IPS-18c (cell line): Measurements from ENCODE around the gene FAM170A.

Experiments used
- H3K4me3 ChIP-seq: 2 replicates; pipeline ENCODE4 v1.7.0; 2013; ENCODE audit warnings: low read depth, mild to moderate bottlenecking, low read length, moderate library complexity; ENCODE audit not compliant: insufficient read depth
- H3K9me3 ChIP-seq: one replicate; pipeline ENCODE4 v1.6.1; 2013; ENCODE audit warnings: mild to moderate bottlenecking, low read length, moderate library complexity; ENCODE audit not compliant: control insufficient read depth, insufficient read depth

The FAM170A gene, protein sequence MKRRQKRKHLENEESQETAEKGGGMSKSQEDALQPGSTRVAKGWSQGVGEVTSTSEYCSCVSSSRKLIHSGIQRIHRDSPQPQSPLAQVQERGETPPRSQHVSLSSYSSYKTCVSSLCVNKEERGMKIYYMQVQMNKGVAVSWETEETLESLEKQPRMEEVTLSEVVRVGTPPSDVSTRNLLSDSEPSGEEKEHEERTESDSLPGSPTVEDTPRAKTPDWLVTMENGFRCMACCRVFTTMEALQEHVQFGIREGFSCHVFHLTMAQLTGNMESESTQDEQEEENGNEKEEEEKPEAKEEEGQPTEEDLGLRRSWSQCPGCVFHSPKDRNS

DNA sequence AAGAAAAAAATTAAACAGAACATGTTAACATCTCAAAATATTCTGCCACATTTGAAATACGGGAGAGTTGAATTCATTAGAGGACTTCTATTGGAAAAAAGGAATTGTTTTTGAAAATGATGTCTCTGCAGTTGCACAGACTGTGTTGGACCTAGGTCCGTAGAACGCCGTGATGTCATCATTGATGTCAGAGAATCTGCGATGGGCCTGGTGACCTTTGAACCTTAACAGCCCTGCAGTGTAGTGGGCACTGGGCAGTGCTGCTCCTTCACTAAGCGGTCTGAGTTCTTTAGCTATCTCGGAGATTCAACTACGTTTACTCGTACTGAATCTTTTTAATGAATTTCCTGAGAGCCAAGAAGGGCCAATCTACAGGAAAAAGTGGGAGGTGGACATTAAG, at the start of gene FAM170A:
TSS of gene FAM170A (plus strand) at position 220 of the 400 bp plus-strand sequence. CDS start 211 bp downstream, outside the sequence.
- H3K4me3 ChIP-seq: no peak within 1 kb of the TSS

DNA sequence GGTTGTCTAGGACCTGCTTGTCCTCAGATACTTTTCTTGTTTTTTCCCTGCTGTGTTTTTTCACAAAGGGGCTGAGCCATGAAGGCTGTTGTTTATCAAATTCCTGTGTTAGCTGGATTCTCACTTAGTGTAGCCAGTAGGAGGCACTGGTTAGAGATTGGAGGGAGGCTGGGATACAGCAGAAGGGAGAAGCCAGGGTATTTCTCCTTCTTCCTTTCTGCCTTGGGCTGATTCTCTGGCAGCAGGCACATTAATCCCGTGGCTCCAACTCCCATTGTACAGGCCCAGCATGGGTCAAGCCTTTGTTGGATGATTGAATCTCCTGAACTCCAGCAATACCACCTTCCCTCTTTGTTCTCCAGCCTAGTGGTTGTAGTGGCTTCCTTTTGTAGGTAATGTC, 46.4 kb upstream of the FAM170A start:
- H3K4me3 ChIP-seq: no peak overlapping the region
- H3K9me3 ChIP-seq: no peaks in the 10 kb centered on the region

More for the DNA sequence above, at the start of gene FAM170A:
- H3K9me3 ChIP-seq: no peaks in the 10 kb centered on the region

DNA sequence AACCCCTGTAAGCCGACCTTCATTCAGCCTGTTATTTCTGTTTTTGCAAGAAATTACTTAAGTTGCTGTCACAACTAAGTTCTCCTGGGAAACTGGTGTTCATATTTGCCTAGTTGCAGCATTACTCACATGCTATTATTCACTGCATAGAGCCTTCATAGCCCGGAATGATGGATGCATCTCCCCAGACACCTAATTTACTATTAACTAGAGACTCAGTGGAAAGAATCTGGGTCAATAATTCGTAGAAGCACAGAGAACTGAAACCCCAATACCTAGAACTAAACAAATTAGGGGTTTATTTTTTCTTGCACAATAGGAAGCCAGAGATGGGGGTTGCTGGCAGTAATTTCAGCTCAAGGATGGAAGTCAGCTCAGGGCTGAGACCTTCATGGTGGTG, 45.7 kb upstream of the FAM170A start:
- H3K9me3 ChIP-seq: no peaks in the 10 kb centered on the region
- no peak overlapping the region for H3K4me3 ChIP-seq

DNA sequence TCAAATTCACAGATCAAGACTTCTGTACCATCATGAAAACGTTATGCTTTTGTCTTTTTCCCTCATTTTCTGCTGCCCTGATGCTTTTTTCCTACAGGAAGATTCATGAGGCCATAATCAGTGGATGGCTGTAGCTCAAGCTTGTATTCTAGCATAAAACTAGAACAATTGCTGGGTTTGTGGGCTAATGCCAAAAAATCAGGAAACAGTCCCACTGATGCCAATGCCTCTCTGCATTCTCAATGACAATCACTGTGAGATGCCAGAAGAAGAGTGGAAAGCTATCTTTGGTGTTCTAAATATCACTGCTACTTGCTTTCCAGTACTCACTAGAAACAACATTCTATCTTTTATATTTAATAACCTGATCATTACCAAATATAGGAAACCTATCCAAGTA, 33.3 kb upstream of the FAM170A start:
- no peak overlapping the region for H3K4me3 ChIP-seq

DNA sequence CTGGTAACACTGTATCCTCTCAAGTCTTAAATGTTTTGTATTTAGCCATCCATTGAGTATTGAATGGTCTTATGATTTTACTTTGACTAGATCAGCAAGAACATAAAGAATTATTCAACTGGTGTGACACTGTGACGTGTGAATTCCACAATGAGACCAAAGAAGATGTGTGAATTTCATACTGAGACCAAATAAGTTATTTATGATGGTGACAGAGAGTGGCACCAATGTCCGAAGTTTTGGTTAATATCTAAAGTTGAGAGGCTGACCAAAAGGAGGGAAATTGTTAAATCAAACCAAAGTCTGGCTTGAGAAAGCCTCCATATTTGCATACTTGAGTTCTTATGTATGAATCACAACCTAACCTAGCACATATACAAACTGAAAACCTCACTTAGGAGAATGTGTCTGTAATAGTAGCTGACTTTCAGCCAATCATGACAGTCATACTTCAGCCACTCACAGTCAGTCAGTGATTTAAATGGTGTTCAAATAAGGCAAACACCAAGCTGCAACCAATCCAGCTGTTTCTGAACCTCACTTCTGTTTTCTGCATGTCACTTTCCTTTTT, 31.5 kb upstream of the FAM170A start:
- no peak overlapping the region for H3K4me3 ChIP-seq
- H3K9me3 ChIP-seq: peaks cover 2% of the 10 kb centered on the region

More for the DNA sequence above, 33.3 kb upstream of the FAM170A start:
- peaks cover 2% of the 10 kb centered on the region for H3K9me3 ChIP-seq

DNA sequence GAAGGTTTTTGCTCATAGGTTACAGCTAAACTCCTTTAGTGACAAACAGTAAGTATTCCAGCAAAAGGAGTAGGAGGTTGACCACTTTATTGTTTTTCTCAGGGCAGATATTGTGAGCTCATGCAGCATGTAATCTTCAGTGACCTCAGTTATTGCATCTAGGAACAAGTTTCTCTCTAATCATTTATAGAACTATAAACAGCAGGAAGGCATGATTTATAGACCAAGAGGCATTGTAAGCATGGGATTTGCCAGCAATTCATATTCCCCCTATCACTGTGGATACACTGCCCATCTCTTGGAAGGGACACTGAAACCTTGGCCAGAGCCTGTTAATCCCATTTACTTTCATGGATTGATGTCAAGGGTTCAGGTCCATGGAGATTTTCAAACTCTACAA, 15.4 kb upstream of the FAM170A start:
- no peak overlapping the region for H3K4me3 ChIP-seq
- no peaks in the 10 kb centered on the region for H3K9me3 ChIP-seq

DNA sequence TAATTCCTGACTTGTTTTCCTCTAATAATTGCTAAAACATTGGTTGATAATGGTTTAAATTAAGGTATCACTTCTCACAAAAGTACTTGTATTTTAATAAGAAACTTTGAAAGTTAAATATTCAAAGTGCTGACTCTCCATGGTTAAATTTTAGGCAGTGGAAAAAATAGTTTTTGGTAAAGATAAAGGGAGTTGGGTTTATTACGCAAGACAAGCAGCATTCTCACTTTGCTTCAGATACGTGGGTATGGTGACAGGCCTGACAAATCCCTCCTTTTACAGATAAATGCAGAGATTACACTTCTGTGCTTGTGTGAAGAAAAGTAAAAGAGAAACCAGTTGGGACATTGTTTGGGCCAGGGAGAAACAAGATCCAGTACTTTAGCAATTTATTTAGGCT, 14.5 kb upstream of the FAM170A start:
- Histone ChIP-seq H3K9me3 (no peaks in the 10 kb centered on the region), H3K4me3 (no peak overlapping the region)

DNA sequence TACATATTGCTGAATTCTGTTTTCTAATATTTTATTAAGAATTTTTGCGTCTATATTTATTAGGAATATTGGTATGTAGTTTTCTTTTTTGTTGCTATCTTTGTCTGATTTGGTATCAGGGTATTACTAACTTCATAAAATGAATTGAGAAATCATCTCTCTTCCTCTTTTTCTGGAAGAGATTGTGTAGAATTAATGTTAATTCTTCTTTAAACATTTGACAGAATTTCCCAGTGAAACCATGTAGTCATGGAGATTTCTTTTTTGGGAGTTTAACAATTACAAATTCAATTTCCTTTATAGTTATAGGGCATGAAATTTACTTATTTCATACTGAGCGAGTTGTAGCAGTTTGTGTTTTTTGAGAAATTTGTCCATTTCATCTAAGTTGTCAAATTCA, 3.3 kb upstream of the FAM170A start:
- no peak overlapping the region for H3K4me3 ChIP-seq
- H3K9me3 ChIP-seq: no peaks in the 10 kb centered on the region

DNA sequence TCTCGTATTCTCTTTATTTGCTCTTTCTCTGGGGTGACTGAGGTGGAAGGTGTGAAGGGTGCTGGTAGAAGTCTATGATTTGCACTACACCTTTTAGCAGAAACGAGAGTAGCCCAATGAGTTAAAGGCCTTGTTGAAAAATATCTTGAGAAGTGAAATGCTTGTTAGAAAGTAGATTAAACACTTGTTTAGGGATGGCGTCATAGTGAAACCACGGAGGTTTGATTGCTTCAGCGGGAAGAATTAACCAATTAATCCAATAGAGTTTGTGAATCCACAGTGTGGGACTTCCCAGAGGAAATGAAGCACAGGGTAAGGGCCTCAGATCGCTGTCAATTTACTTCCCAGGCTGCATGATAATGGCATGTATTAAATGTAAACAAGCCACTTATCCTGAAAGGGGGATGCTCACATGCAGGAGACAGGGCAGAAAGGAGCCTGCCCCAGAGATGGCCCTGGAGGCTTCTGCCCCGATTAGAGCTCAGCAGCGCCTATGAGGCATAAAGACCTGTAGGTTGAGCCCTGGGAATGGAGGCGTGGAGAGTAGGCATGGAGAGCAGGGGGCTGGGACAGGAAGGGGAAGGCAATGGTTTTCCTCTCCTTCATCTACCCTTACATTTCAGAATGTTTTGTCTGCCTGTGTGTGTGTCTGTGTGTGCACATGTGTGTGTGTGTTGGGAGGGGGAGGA, 1.5 kb downstream of the FAM170A start:
- no peak overlapping the region for H3K4me3 ChIP-seq

DNA sequence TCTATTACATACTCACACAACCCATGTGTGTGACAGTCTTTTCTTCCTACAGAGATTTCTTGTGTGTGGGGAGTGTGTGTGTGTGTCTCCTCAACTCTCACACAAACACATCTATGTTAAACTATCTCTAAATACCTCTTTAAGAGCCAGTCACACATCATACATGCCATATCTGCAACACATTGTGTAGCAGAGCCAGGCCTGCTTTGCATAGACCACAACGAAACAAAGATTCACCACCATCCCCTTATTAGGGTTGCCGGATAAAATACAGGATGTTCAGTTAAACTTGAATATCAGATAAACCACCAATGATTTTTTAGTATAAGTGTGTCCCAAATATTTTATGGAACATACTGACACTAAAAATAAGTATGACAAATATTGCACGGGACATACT, 2.3 kb downstream of the FAM170A start:
- Histone ChIP-seq H3K4me3 (no peak overlapping the region), H3K9me3 (no peaks in the 10 kb centered on the region)

More for the DNA sequence above, 1.5 kb downstream of the FAM170A start:
- H3K9me3 ChIP-seq: no peaks in the 10 kb centered on the region

DNA sequence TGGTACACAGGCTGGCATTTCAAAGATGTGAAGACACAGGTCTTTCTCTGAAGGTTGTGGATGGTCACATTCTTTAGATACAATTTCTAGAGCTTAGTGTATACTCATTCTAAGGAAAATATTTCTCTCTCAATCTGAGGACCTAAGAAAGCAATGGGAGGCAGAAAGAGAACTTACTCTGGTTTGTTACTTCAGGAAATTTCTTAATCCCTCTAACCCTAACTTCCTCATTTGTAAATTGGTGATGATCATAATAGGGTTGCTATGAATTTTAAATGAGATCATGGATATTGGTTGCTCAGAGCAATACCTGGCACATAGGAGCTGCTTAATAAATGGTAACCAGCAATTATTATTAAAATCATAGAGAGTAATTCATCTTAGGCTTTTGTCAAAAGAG, 22.1 kb downstream of the FAM170A start:
- no peak overlapping the region for H3K4me3 ChIP-seq

DNA sequence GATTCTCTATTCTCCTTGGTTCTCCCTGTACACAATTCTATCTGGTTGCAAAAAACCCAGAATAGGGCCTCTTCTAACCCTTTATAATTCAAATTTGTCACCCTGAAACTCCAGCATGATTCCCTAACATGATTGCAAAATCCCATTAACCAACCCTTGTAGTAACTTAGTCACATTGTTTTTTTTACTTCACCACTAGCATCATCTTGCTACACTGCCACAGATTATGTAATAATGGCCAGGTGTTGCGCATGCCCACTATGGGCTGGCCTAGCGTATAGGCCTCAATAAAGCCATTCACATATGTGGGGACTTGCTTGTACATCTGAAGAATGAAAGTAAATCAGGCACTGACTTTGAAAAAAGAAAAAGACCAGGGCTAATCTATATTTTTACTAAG, 25.7 kb downstream of the FAM170A start:
- Histone ChIP-seq H3K4me3 (no peak overlapping the region), H3K9me3 (no peaks in the 10 kb centered on the region)

More for the DNA sequence above, 22.1 kb downstream of the FAM170A start:
- H3K9me3 ChIP-seq: no peaks in the 10 kb centered on the region

DNA sequence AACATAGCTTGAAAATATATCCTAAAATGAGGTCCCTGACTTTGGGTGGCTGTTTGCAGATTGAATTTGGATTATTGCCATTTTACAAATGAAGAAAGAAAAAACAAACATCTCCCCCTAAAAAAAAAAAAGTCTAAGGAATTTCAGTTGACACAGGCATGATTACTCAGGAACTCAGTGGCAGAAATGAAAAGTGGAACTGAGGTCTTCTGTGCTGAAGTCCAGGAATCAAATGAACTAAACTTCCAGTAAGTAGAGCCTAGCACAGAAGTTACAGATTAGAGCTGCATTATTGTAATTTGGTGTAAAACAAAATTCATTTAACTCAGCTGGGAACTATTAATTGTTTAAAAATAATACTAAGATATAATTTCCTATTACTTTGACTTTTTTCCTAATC, 26.7 kb downstream of the FAM170A start:
- Histone ChIP-seq H3K9me3 (no peaks in the 10 kb centered on the region), H3K4me3 (no peak overlapping the region)

DNA sequence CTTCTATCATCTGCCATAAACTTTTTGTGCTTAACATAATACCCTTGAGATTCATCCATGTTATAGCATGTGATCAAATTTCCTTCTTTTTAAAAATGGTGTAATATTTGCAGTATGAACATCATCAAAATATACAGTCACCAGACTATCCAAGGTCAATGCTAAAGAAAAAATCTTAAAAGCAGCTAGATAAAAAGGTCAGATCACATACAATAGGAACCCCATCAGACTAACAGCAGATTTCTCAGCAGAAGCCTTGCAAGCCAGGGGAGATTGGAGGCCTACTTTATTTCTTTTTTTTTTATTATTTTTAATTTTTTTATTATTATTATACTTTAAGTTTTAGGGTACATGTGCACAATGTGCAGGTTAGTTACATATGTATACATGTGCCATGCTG, 37.2 kb downstream of the FAM170A start:
- no peaks in the 10 kb centered on the region for H3K9me3 ChIP-seq
- H3K4me3 ChIP-seq: no peak overlapping the region

DNA sequence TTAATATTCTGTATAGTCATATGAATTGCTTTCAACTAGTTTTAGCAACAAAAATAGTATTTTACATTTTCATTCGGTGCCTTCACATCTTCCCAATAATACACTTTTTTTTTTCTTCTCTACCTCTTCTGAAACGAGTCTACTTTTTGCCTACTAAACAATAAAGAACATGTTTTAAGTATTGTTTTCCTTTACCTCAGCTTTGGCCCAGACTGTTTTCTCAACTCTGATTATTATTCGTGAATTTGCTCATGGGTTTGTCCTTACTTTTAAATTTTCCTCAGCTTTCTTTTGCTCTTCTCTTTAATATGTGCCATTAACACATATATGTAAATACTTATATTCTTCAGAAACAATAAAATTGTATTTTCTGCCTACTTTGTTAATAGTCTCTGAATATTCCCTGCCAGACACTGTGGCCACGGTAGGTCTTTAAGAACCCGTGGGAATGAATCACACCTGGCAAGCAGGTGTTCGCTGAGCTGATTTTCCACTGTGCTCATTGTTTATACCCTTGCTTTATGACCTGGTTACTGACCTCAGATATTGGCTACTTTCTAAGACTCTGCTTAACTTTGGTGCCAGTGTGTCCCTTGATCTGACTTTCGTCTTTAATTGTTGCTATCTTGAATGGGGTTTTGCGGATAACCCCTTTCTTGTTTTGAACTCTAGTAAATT, 49.1 kb downstream of the FAM170A start:
- H3K9me3 ChIP-seq: no peaks in the 10 kb centered on the region
- no peak overlapping the region for H3K4me3 ChIP-seq

DNA sequence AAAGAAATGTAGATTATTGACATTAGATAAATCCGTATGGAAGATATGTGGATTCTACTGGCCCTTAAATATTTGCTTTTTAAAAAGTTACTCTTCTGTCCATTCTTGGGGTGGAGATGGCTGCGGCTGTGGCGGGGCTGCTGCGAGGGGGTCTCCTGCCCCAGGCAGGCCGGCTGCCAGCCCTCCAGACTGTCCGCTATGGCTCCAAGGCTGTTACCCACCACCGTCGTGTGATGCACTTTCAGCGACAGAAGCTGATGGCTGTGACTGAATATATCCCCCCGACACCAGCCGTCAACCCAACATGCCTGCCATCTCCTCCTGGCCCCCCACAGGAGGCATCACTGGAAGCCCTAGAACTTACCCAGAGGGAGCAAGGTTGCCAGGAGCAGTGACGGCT, 50.7 kb downstream of the FAM170A start:
- H3K4me3 ChIP-seq: no peak overlapping the region
- no peaks in the 10 kb centered on the region for H3K9me3 ChIP-seq

DNA sequence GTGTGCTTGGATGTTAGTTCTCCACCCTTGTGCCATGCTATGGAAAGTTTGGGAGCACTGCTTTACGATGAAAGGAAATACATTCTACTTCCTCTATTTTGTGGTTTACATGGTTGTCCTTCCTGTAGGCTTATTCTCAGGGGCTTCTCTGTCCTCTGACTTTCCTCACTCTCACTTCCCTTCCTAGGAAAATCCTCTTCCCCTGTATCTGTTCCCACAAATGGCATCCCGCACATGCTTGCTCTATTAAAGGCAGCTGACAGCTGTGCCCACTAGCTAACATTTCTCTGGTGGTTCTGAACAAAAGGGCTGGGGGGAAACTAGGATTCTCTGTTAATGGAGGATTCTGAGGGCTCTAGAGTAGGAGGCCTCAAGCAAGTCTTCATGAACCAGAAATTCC, 52.4 kb downstream of the FAM170A start:
- H3K9me3 ChIP-seq: no peaks in the 10 kb centered on the region
- H3K4me3 ChIP-seq: no peak overlapping the region

DNA sequence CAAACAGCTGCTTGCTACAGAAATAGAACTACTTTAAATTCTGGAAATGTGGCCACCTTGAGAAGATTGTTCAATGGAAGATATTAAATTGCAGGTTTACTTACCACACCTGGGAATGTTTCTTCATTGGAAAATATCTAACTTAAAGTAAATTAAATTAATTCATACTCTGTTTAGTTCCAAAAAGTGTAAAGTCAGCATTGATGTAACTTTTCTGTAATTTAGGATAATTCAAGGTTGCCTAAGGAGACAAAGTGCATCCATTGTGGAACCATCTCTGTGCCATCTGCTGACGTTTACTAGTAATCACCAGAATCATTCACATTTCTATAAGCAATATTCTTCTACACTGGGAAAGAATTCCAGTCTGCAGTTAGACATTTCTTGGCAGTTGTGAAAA, 53.0 kb downstream of the FAM170A start:
- H3K9me3 ChIP-seq: no peaks in the 10 kb centered on the region
- no peak overlapping the region for H3K4me3 ChIP-seq
